ENCODE data around the gene INMT.

The INMT gene

DNA sequence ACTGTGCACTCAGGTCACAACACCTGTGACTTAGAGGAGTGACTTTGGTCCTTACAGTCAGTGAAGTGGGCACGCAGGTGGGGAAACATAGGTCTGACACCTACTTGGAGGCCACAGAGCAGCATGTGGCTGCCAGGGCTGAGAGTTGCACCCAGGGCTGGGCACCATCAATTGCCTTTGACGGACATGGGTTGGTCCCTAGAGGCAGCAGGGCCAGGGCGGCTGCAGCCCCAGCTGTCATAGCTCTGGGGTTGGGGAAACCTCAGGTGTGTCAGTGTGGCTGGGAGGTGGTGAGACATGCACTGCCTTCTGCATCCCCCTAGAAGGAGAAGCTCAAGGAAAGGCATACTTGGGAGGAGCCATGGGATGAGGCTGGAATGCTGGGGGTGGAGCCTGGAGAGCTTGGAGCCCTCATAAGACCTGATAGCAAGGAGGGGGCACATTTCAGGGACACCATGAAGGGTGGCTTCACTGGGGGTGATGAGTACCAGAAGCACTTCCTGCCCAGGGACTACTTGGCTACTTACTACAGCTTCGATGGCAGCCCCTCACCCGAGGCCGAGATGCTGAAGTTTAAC is at the start of gene INMT:
Gene INMT (plus strand): TSS at position 440 of the 578 bp plus-strand sequence. CDS start 16 bp downstream, at position 456.
- TF ChIP-seq, protein P1, sequence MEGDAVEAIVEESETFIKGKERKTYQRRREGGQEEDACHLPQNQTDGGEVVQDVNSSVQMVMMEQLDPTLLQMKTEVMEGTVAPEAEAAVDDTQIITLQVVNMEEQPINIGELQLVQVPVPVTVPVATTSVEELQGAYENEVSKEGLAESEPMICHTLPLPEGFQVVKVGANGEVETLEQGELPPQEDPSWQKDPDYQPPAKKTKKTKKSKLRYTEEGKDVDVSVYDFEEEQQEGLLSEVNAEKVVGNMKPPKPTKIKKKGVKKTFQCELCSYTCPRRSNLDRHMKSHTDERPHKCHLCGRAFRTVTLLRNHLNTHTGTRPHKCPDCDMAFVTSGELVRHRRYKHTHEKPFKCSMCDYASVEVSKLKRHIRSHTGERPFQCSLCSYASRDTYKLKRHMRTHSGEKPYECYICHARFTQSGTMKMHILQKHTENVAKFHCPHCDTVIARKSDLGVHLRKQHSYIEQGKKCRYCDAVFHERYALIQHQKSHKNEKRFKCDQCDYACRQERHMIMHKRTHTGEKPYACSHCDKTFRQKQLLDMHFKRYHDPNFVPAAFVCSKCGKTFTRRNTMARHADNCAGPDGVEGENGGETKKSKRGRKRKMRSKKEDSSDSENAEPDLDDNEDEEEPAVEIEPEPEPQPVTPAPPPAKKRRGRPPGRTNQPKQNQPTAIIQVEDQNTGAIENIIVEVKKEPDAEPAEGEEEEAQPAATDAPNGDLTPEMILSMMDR (conservative IDR thresholded peaks at IDR 0.05; ENCODE audit: control insufficient read depth, insufficient read depth, low read depth, low read length), result no peak
- no peak within 1 kb of the TSS for H3K4me3 ChIP-seq (ENCODE audit: control insufficient read depth, low read depth, low read length)
- no peak for DNase-seq (ENCODE audit: low read depth)

DNA sequence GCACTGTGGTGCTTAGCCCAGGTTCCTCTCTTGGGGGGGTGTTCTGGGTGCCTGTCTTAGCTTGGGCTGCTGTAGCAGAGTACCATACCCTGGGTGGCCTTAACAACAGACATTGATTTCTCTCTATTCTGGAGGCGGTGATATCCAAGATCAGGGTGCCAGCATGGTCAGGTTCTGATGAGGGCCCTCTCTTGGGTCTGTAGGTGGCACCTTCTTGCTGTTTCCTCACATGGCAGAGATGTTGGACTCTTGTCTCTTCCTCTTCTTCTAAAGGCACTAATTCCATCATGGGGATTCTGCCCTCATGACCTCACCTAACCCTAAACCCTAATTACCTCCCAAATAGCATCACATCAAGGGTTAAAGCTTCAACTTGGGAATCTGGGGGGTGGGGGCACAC is 49.7 kb upstream of the INMT start:
- H3K4me3 ChIP-seq (ENCODE audit: control insufficient read depth, low read depth, low read length), result no peak overlapping the region
- TF ChIP-seq, protein P1 (conservative IDR thresholded peaks at IDR 0.05; ENCODE audit: control insufficient read depth, insufficient read depth, low read depth, low read length), result peak; percentile 34
- peak; percentile 16 for DNase-seq (ENCODE audit: low read depth)

DNA sequence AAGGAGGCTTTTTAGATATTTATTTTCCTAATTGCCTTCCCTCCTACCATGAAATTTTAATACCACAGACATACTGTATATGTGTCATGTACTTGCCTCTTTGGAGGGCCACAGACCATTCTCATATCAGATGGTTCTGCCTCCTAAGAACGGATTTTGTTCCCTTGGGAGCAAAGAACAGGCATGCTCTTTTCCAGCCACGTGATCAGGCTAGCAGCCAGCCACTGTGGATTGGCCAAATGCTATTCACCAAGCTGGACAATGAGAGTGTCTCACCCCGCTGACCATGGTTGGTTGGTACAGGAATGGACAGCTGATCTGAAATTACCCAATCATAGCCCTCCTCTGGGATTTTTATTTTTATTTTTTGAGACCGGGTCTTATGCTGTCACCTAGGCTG is 48.2 kb upstream of the INMT start:
- H3K4me3 ChIP-seq (ENCODE audit: control insufficient read depth, low read depth, low read length), result no peak overlapping the region
- TF ChIP-seq, protein P1 (conservative IDR thresholded peaks at IDR 0.05; ENCODE audit: control insufficient read depth, insufficient read depth, low read depth, low read length), result no peak
- DNase-seq (ENCODE audit: low read depth), result no peak

DNA sequence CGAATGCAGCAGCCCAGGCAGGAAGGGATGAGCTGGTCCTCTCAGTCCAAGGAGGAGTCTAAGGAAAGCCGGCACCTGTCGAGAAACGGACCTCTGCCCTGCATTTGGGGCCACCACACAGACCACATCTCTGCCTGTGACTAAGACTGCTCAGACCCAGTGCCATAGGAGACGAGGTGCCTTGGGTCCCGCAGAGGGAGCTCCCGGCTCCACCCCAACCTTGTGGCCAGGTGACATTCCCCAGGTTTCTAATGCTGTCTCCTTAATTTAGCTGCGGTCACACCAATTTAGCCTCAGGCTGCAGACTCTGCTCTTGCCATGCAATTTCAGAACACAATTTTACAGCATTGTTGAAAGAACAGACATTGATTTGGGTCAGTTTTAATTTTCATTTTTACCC is 46.9 kb upstream of the INMT start:
- TF ChIP-seq, protein P1 (conservative IDR thresholded peaks at IDR 0.05; ENCODE audit: control insufficient read depth, insufficient read depth, low read depth, low read length), result no peak
- no peak for DNase-seq (ENCODE audit: low read depth)
- no peak overlapping the region for H3K4me3 ChIP-seq (ENCODE audit: control insufficient read depth, low read depth, low read length)

DNA sequence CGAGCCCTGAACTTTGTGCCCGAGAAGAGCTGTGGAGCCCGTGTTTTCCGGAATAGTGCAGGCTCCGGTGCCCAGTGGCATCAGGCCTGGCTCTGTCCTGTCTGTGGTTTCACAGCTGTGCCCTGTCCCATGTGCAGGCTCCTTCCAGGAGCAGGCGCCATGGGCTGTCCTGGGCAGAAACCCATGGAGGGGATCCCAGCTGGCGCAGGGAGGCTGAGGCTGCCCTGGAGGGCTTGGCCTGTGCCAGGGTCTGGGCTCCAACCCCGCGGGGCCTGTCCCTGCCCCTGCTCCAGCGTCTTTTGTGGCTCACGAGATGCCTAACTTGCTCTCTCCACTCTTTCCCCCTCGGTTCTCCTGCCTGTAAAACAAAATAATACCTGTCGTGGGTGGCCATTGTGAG is 46.3 kb upstream of the INMT start:
- DNase-seq (ENCODE audit: low read depth), result no peak
- TF ChIP-seq, protein P1 (conservative IDR thresholded peaks at IDR 0.05; ENCODE audit: control insufficient read depth, insufficient read depth, low read depth, low read length), result no peak
- H3K4me3 ChIP-seq (ENCODE audit: control insufficient read depth, low read depth, low read length), result no peak overlapping the region

DNA sequence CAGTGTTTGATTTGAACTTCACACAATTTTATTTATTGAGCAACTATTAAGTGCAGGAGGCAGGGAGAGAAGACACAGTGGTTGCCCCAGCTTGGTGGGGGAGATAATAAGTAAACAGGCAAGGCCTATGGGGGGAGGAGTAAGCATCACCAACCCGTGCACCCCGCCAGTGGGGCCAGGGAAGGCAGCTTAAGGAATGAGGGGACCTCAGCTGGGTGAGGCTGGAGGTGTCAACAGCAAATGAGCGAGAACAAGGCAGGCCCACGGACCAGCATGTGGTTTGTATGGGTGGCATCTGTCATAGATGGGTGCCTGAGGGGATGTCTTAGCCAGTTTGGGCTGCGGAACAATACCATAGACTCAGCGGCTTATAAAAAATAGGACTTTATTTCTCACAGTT is 45.6 kb upstream of the INMT start:
- TF ChIP-seq, protein P1 (conservative IDR thresholded peaks at IDR 0.05; ENCODE audit: control insufficient read depth, insufficient read depth, low read depth, low read length), result no peak
- no peak for DNase-seq (ENCODE audit: low read depth)
- H3K4me3 ChIP-seq (ENCODE audit: control insufficient read depth, low read depth, low read length), result no peak overlapping the region

DNA sequence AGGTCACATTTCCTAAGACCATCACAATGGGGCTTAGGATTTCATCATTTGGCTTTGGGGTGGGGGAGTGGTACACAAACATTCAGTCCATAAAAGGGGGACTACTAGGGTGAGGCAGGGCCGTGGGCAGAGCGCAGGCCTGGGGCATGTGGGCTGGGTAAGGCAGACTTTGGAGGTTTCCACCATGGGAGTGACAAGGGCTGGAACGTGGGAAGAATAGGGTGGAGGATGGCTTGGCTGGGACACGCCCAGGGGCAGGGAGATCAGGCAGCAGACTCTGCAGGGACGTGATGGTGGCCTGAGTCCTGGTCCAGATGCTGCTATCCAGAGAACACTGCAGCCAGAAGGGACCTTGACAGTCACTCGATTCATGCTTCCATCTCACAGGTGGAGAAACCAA is 45.0 kb upstream of the INMT start:
- TF ChIP-seq, protein P1 (conservative IDR thresholded peaks at IDR 0.05; ENCODE audit: control insufficient read depth, insufficient read depth, low read depth, low read length), result no peak
- DNase-seq (ENCODE audit: low read depth), result no peak
- H3K4me3 ChIP-seq (ENCODE audit: control insufficient read depth, low read depth, low read length), result no peak overlapping the region

Data from fibroblast of mammary gland (primary cell).